T-cell (primary cell): ENCODE measurements around the gene PDE8B. TPM values are rescaled to one million over a fixed set of nuclear protein-coding genes. Genes with fewer than 3 reads are reported as not detected.

Experiments used
- ATAC-seq, 4 experiments: fragments of 200-7000 bp in 3 of 4; fragments of 150-1000 bp in 1 of 4; cut with Tn5 transposase; replicated peaks in 1 of 4; 1 replicate in 3 of 4; 2 replicates in 1 of 4; pipeline ENCODE4 v1.10.0; 2021; ENCODE audit warnings: moderate library complexity in 3 of 4, mild to moderate bottlenecking in 2 of 4, moderate number of reproducible peaks in 1 of 4
- CTCF ChIA-PET, 2 donors: fragments of 300-600 bp; sonication (Branson Sonifier 250); formaldehyde crosslinking; loops; one replicate each; lab custom pipeline; 2022; ENCODE audit warnings: antibody characterized with exemption in 2 of 2; lab: Charles Lee
- POLR2A ChIA-PET, 2 donors: fragments of 300-600 bp; sonication (Branson Sonifier 250); formaldehyde crosslinking; loops; one replicate each; lab custom pipeline; 2022; ENCODE audit warnings: antibody characterized with exemption in 2 of 2; lab: Charles Lee
- DNase-seq, 35 experiments: peaks; one replicate each; pipeline versions ENCODE4 v3.0.0 to v3.0.0-alpha.2; 2013 to 2023
- H3K27ac ChIP-seq: one replicate; pipeline ENCODE4 v1.5.1; 2013; ENCODE audit warnings: low read length
- H3K27me3 ChIP-seq, 2 experiments: replicated peaks in 1 of 2; 1 replicate in 1 of 2; 2 replicates in 1 of 2; pipeline versions ENCODE4 v1.6.1 to v1.7.0; 2013; ENCODE audit warnings: low read length in 1 of 2, mixed read lengths in 1 of 2; ENCODE audit not compliant: control insufficient read depth in 2 of 2, insufficient read depth in 2 of 2; ENCODE audit errors: extremely low read depth in 1 of 2
- H3K36me3 ChIP-seq, 2 donors: 1 replicate in 1 of 2; 2 replicates in 1 of 2; pipeline versions ENCODE4 v1.6.1 to v1.7.0; 2013; ENCODE audit warnings: low read length in 1 of 2; ENCODE audit not compliant: control insufficient read depth in 2 of 2, insufficient read depth in 1 of 2; ENCODE audit errors: extremely low read depth in 1 of 2
- H3K4me1 ChIP-seq, 2 experiments: 1 replicate in 1 of 2; 2 replicates in 1 of 2; pipeline versions ENCODE4 v1.6.1 to v1.7.0; 2013; ENCODE audit warnings: low read length in 2 of 2, mixed read lengths in 1 of 2; ENCODE audit not compliant: insufficient read depth in 2 of 2, control insufficient read depth in 1 of 2; ENCODE audit errors: extremely low read depth in 1 of 2
- H3K4me3 ChIP-seq, 2 donors: 1 replicate in 1 of 2; 2 replicates in 1 of 2; pipeline versions ENCODE4 v1.5.1 to v1.7.0; 2013; ENCODE audit warnings: mild to moderate bottlenecking in 2 of 2, low read length in 1 of 2, moderate library complexity in 1 of 2; ENCODE audit not compliant: control insufficient read depth in 1 of 2; ENCODE audit errors: extremely low read depth in 1 of 2
- H3K9me3 ChIP-seq: 2 replicates; pipeline ENCODE4 v1.7.0; 2013
- H3K27ac Mint-ChIP-seq, 2 donors: one replicate each; pipeline ENCODE4 v1.8.0; 2020 to 2021; ENCODE audit warnings: mild to moderate bottlenecking in 2 of 2, mixed read lengths in 2 of 2
- H3K27me3 Mint-ChIP-seq, 2 donors: one replicate each; pipeline ENCODE4 v1.8.0; 2021 to 2022; ENCODE audit warnings: mixed read lengths in 2 of 2
- H3K36me3 Mint-ChIP-seq: one replicate; pipeline ENCODE4 v1.8.0; 2021; ENCODE audit warnings: mixed read lengths
- H3K4me1 Mint-ChIP-seq, 3 donors: one replicate each; pipeline ENCODE4 v1.8.0; 2020 to 2022; ENCODE audit warnings: mixed read lengths in 3 of 3, mild to moderate bottlenecking in 1 of 3
- H3K4me3 Mint-ChIP-seq, 3 donors: one replicate each; pipeline ENCODE4 v1.8.0; 2020 to 2022; ENCODE audit warnings: mild to moderate bottlenecking in 3 of 3, mixed read lengths in 3 of 3, moderate library complexity in 3 of 3
- H3K9me3 Mint-ChIP-seq, 3 donors: one replicate each; pipeline ENCODE4 v1.8.0; 2020 to 2022; ENCODE audit warnings: mixed read lengths in 3 of 3
- WGBS: methylation state at CpG from one replicate; pipeline ENCODE4 v1.1.5; 2013; ENCODE audit warnings: missing lambda C conversion rate; ENCODE audit not compliant: insufficient coverage; 5-methylcytosine and 5-hydroxymethylcytosine counted together
- total RNA-seq, 35 experiments: library from RNA in 6 of 35; stranded (reverse) in 6 of 35; fragments of 120-200 nt in 1 of 35; gene quantifications; one replicate each; pipeline versions ENCODE4 v1.2.1 to v1.2.4 and lab custom pipeline; 2013 to 2026

PDE8B gene
- total RNA-seq, 5 donors from 2014 or later (not counting 1 experiment from before 2014, with no cell fraction given): 0.15 to 0.66 (median 0.23) TPM; not detected in 2

DNA sequence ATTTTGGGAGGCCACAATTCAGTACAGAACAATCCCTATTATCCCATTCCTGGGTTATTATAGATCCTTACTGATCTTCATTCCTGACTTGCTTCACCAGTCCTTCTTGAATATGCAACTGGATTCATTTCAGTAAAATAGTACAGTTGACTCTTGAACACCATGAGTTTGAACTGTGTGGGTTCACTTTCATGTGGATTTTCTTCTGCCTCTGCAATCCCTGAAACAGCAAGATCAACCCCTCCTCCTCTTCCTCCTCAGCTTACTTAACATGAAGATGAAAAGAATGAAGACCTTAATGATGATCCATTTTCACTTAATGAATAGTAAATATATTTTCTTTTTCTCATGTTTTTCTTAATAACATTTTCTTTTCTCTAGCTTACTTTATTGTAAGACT lies 8.3 kb upstream of the PDE8B start:
- POLR2A ChIA-PET: no interaction called here
- no peak overlapping the region for H3K4me3 Mint-ChIP-seq
- peaks cover 0 to 14% (median 13%) of the 10 kb centered on the region in 3 donors for H3K9me3 Mint-ChIP-seq
- ATAC-seq (peak in 1 of 4 experiments; percentile 57), DNase-seq (no peak)
- Histone ChIP-seq H3K4me3 (no peak overlapping the region), H3K27me3 (peaks cover 0 to 3% of the 10 kb centered on the region in 2 experiments), H3K27ac (no peak overlapping the region), H3K36me3 (no peaks in the 10 kb centered on the region), H3K9me3 (peaks cover 4% of the 10 kb centered on the region), H3K4me1 (peaks cover 0 to 7% of the 10 kb centered on the region in 2 experiments)
- no peak overlapping the region for H3K27ac Mint-ChIP-seq
- no peaks in the 10 kb centered on the region for H3K36me3 Mint-ChIP-seq
- H3K4me1 Mint-ChIP-seq: peaks cover 0 to 14% (median 1%) of the 10 kb centered on the region in 3 donors
- CTCF ChIA-PET: interaction anchor here in 1 of 2 donors (0.6 kb wide), 1 partner anchor 9 kb away, joined by 4 read pairs; no protein-coding TSS in a partner anchor
- peaks cover 10 to 12% of the 10 kb centered on the region in 2 donors for H3K27me3 Mint-ChIP-seq

DNA sequence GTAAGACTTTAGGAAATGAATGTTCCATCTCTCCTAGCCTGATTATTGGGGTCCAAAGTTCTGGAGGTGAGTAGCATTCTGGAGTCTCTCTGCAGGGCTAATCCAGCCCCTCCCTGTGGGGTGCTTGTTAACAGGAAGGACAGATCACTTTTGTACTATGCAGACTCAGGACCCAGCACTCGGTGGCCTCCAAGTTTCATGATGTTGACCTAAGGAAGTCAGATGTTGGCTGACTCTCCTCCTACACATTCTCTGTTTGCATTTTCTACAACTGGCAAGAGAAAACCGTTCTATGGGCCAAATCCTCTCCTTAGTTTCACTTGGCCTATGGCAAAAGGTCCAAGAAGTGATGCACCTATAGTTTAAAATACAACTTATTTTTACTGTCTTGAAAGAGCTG lies 5.5 kb upstream of the PDE8B start:
- H3K36me3 ChIP-seq: no peaks in the 10 kb centered on the region
- POLR2A ChIA-PET: no interaction called here
- peaks cover 6 to 14% (median 6%) of the 10 kb centered on the region in 3 donors for H3K4me1 Mint-ChIP-seq
- H3K9me3 ChIP-seq: no peaks in the 10 kb centered on the region
- no peak for ATAC-seq
- H3K4me3 ChIP-seq: no peak overlapping the region
- no peak overlapping the region for H3K4me3 Mint-ChIP-seq
- H3K9me3 Mint-ChIP-seq: no peaks in the 10 kb centered on the region
- no peaks in the 10 kb centered on the region for H3K36me3 Mint-ChIP-seq
- H3K27me3 Mint-ChIP-seq: peaks cover 20 to 21% of the 10 kb centered on the region in 2 donors
- peaks cover 0 to 7% of the 10 kb centered on the region in 2 experiments for H3K4me1 ChIP-seq
- CTCF ChIA-PET: interaction anchor here in 1 of 2 donors (0.6 kb wide), 1 partner anchor 61 kb away, joined by 3 read pairs; no protein-coding TSS in a partner anchor
- H3K27ac ChIP-seq: no peak overlapping the region
- H3K27ac Mint-ChIP-seq: no peak overlapping the region
- H3K27me3 ChIP-seq: peaks cover 0 to 13% of the 10 kb centered on the region in 2 experiments
- WGBS: no CpG with 5 or more reads among the region's 2 CpGs
- no peak for DNase-seq

DNA sequence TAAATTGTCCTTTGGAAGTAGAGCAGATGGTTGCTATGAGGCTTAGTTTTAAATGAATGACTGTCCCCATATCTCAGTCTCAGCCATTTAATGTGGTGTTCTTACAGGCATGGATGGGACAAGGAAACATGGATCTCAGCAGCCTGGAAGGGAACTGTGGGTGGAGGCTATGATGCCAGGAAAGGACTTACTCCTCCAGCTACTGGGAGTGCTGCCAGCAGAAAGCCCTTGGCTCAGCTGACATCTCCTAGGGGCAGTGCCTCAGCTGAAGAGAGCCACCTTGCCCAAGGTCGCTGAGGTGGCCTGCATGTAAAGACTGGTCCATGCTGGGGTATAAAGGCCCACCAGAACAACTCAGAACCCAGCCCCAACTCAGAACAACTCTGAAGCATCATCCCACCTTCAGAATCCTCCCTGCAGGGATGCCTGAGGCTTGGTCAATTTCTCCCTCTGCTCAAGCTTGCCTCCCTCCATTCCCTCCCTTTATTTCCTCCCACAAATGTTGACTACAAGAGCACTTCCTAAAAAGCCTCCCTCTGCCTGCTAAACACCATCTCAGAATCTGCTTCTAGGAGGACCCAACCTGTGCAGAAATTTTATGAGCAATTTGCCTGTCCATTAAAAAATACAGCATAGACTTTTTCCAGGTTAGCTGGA lies 1.8 kb upstream of the PDE8B start:
- peaks cover 7 to 17% (median 13%) of the 10 kb centered on the region in 3 donors for H3K4me1 Mint-ChIP-seq
- DNase-seq (no peak), ATAC-seq (no peak)
- no peak overlapping the region for H3K27ac Mint-ChIP-seq
- Histone ChIP-seq H3K27ac (no peak overlapping the region), H3K36me3 (no peaks in the 10 kb centered on the region), H3K9me3 (no peaks in the 10 kb centered on the region), H3K27me3 (peaks cover 0 to 23% of the 10 kb centered on the region in 2 experiments), H3K4me1 (peaks cover 0 to 8% of the 10 kb centered on the region in 2 experiments), H3K4me3 (no peak overlapping the region)
- CTCF ChIA-PET: no interaction called here
- no peaks in the 10 kb centered on the region for H3K9me3 Mint-ChIP-seq
- WGBS: 89% methylated on average over 1 of the region's 1 CpG
- H3K36me3 Mint-ChIP-seq: no peaks in the 10 kb centered on the region
- POLR2A ChIA-PET: no interaction called here
- H3K27me3 Mint-ChIP-seq: peaks cover 34 to 44% of the 10 kb centered on the region in 2 donors
- H3K4me3 Mint-ChIP-seq: peak overlapping the region; percentile 73 to 91 (median 81)

DNA sequence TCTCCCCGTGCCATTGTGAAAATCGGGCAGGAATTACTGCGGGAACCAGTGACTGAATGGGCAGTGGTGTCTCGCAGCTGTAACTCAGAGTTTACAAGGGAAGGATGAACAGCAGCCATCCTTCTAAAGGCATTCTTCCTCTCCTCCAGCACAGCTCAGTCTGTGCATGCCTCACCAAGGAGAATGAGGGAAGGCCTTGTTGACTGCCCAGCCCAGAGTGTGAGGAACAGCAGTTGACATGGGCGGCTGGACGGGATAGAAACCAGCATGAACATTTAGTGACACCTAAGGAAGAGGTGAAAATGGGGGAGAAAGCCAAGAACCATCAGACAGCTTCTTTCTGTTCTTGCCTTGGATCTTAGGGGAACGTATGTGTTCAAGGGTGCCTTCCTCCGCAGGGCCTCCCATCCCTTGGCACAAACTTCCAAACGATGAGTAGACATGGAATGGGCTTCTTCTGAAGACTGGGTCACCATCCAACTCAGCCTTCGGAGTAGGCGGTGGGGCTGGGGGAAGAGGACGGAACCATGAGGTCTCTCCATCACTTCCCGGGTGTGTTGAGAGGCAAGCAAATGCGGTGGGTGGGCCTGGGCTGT lies 887 bp upstream of the PDE8B start:
- Mint-ChIP-seq H3K4me3 (peak overlapping the region; percentile 73 to 91 (median 81)), H3K27ac (peak overlapping the region in 1 of 2 donors; percentile 19), H3K4me1 (peaks cover 7 to 18% (median 13%) of the 10 kb centered on the region in 3 donors), H3K9me3 (no peaks in the 10 kb centered on the region), H3K36me3 (no peaks in the 10 kb centered on the region), H3K27me3 (peaks cover 42 to 53% of the 10 kb centered on the region in 2 donors)
- no peak overlapping the region for H3K27ac ChIP-seq
- 85% methylated on average over 13 of the region's 14 CpGs for WGBS
- H3K27me3 ChIP-seq: peaks cover 0 to 23% of the 10 kb centered on the region in 2 experiments
- DNase-seq: no peak
- H3K4me3 ChIP-seq: no peak overlapping the region
- ChIA-PET POLR2A (interaction anchor here in 1 of 2 donors (0.6 kb wide), 1 partner anchor 287 kb away, joined by 3 read pairs; no protein-coding TSS in a partner anchor), CTCF (interaction anchor here in 1 of 2 donors (0.6 kb wide), 1 partner anchor 1058 kb away, joined by 3 read pairs; no protein-coding TSS in a partner anchor)
- peaks cover 0 to 8% of the 10 kb centered on the region in 2 experiments for H3K4me1 ChIP-seq
- no peak for ATAC-seq
- H3K9me3 ChIP-seq: no peaks in the 10 kb centered on the region
- no peaks in the 10 kb centered on the region for H3K36me3 ChIP-seq

DNA sequence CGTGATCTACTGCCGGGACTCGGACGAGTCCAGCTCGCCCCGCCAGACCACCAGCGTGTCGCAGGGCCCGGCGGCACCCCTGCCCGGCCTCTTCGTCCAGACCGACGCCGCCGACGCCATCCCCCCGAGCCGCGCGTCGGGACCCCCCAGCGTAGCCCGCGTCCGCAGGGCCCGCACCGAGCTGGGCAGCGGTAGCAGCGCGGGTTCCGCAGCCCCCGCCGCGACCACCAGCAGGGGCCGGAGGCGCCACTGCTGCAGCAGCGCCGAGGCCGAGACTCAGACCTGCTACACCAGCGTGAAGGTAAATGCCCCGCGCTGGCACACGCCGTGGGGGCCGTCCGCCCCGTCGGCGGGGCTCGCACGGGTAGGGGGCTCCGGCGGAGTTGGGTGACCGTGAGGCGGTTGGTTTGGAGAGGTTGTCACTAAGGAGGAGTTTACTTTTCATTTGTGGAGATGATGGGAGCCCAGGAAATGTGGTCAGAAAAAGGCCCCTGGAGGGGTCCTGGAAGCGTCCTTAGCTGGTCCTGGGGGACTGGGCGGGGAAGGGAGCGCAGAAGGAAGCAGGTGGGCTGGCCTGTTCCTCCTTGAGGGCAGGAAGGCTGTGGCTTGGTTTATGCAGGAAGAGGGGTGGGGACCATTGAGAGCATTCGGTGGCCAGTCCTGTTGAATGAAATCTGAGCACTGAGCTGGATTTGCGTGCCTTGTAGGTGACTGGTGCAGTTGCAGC lies 647 bp downstream of the PDE8B start:
- Histone ChIP-seq H3K27ac (no peak overlapping the region), H3K4me3 (peak overlapping the region; percentile 1 to 81), H3K4me1 (peaks cover 0 to 8% of the 10 kb centered on the region in 2 experiments), H3K36me3 (no peaks in the 10 kb centered on the region), H3K27me3 (peaks cover 0 to 27% of the 10 kb centered on the region in 2 experiments), H3K9me3 (no peaks in the 10 kb centered on the region)
- peak in 1 of 35 experiments; percentile 4 for DNase-seq
- H3K27me3 Mint-ChIP-seq: peaks cover 54 to 66% of the 10 kb centered on the region in 2 donors
- H3K4me1 Mint-ChIP-seq: peaks cover 7 to 18% (median 13%) of the 10 kb centered on the region in 3 donors
- POLR2A ChIA-PET: interaction anchor here in 1 of 2 donors (0.6 kb wide), 1 partner anchor 462 kb away, joined by 4 read pairs; no protein-coding TSS in a partner anchor
- 2% methylated on average over 61 of the region's 61 CpGs for WGBS
- H3K36me3 Mint-ChIP-seq: no peaks in the 10 kb centered on the region
- H3K27ac Mint-ChIP-seq: no peak overlapping the region
- H3K4me3 Mint-ChIP-seq: peak overlapping the region; percentile 67 to 80 (median 70)
- CTCF ChIA-PET: interaction anchor here (0.5 to 1.2 kb wide), 2 partner anchors 9 to 66 kb away, joined by 3 to 4 read pairs; no protein-coding TSS in a partner anchor
- H3K9me3 Mint-ChIP-seq: no peaks in the 10 kb centered on the region
- ATAC-seq: peak in 2 of 4 experiments; percentile 25 to 39

DNA sequence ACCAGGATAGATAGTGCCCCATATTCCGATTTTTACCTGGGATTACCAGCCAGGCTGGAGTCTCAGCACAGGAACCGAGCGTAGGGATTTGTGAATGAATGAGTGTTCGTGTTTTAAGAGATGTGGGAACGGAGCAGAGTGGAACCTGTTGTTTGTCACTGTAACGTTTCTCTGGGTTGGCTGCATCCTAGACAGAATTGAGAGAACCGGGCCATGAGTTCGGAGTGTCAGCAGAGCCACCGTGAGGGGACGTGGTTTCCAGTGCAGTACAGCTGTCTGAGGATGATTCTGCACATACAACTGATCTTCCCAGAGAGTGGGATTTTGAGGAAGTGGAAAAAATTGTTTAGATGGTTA lies 1.2 kb downstream of the PDE8B start:
- H3K27ac ChIP-seq: no peak overlapping the region
- CTCF ChIA-PET: interaction anchor here (0.5 to 1.2 kb wide), 2 partner anchors 9 to 67 kb away, joined by 3 to 4 read pairs; no protein-coding TSS in a partner anchor
- no peaks in the 10 kb centered on the region for H3K36me3 ChIP-seq
- peak overlapping the region in 1 of 2 donors; percentile 81 for H3K4me3 ChIP-seq
- peak in 1 of 35 experiments; percentile 9 for DNase-seq
- no peak overlapping the region for H3K27ac Mint-ChIP-seq
- peak overlapping the region; percentile 67 to 80 (median 70) for H3K4me3 Mint-ChIP-seq
- POLR2A ChIA-PET: no interaction called here
- no peaks in the 10 kb centered on the region for H3K9me3 ChIP-seq
- 13% methylated on average over 8 of the region's 10 CpGs for WGBS
- no peaks in the 10 kb centered on the region for H3K36me3 Mint-ChIP-seq
- peaks cover 0 to 24% of the 10 kb centered on the region in 2 experiments for H3K27me3 ChIP-seq
- peaks cover 7 to 18% (median 13%) of the 10 kb centered on the region in 3 donors for H3K4me1 Mint-ChIP-seq
- H3K27me3 Mint-ChIP-seq: peaks cover 59 to 66% of the 10 kb centered on the region in 2 donors
- peaks cover 0 to 8% of the 10 kb centered on the region in 2 experiments for H3K4me1 ChIP-seq
- no peaks in the 10 kb centered on the region for H3K9me3 Mint-ChIP-seq
- ATAC-seq: peak in 1 of 4 experiments; percentile 27
